Cerebellar cortex (tissue), 1 donor: ENCODE results near the gene WWTR1.

Experiments used
- DNase-seq: peaks from one replicate; pipeline ENCODE4 v3.0.0-alpha.2; 2015; ENCODE audit warnings: low spot score

The WWTR1 gene

GRCh38 chr3:149621218-149622005 is 36.4 kb downstream of the WWTR1 start:
- DNase-seq: no peak

GRCh38 chr3:149620291-149621020 is 37.4 kb downstream of the WWTR1 start:
- DNase-seq: no peak

GRCh38 chr3:149619136-149619535 is 38.7 kb downstream of the WWTR1 start:
- no peak for DNase-seq

- peak; percentile 79 for DNase-seq
Measured at GRCh38 chr3:149618151-149619123, 39.4 kb downstream of the WWTR1 start.

GRCh38 chr3:149615731-149616221 is 42.0 kb downstream of the WWTR1 start:
- no peak for DNase-seq

- no peak for DNase-seq
Measured at GRCh38 chr3:149613988-149614387, 43.8 kb downstream of the WWTR1 start.

GRCh38 chr3:149612456-149612855 is 45.4 kb downstream of the WWTR1 start:
- no peak for DNase-seq

GRCh38 chr3:149611149-149611548 is 46.7 kb downstream of the WWTR1 start:
- no peak for DNase-seq

GRCh38 chr3:149610351-149611105 is 47.3 kb downstream of the WWTR1 start:
- peak; percentile 35 for DNase-seq

GRCh38 chr3:149609595-149609994 is 48.2 kb downstream of the WWTR1 start:
- no peak for DNase-seq

GRCh38 chr3:149608987-149609386 is 48.8 kb downstream of the WWTR1 start:
- DNase-seq: no peak

- no peak for DNase-seq
Measured at GRCh38 chr3:149605902-149606301, 51.9 kb downstream of the WWTR1 start.

- DNase-seq: peak; percentile 39
Measured at GRCh38 chr3:149604125-149604875, 53.5 kb downstream of the WWTR1 start.

GRCh38 chr3:149603126-149604074 is 54.4 kb downstream of the WWTR1 start:
- no peak for DNase-seq

GRCh38 chr3:149600634-149601033 is 57.2 kb downstream of the WWTR1 start:
- DNase-seq: no peak

GRCh38 chr3:149599236-149599635 is 58.6 kb downstream of the WWTR1 start:
- DNase-seq: no peak

- DNase-seq: no peak
Measured at GRCh38 chr3:149596134-149596770, 61.6 kb downstream of the WWTR1 start.

GRCh38 chr3:149593418-149594160 is 64.2 kb downstream of the WWTR1 start:
- no peak for DNase-seq
